HL-60/S4 treated with phorbol 12-myristate 13-acetate at 8.2 ng/mL for 4 days and 3 days (cell line): ENCODE results near the gene HOXB5.

Experiments used
- in situ Hi-C: fragments of 300-500 bp; cut with MboI; formaldehyde crosslinking; loops from 2 replicates; pipeline ENCODE4 v1.15.0; 2022; ENCODE audit warnings: low sequenced_read_pairs

HOXB5 gene

GRCh38 chr17:48593126-48593829 is at the start of gene HOXB5:
TSS of gene HOXB5 (minus strand) at chr17:48593779. CDS start at chr17:48593682, 97 bp downstream.
- in situ Hi-C loops: loop anchor here (10.0 kb wide), 1 partner anchor 258 kb away; no protein-coding TSS in a partner anchor

DNA sequence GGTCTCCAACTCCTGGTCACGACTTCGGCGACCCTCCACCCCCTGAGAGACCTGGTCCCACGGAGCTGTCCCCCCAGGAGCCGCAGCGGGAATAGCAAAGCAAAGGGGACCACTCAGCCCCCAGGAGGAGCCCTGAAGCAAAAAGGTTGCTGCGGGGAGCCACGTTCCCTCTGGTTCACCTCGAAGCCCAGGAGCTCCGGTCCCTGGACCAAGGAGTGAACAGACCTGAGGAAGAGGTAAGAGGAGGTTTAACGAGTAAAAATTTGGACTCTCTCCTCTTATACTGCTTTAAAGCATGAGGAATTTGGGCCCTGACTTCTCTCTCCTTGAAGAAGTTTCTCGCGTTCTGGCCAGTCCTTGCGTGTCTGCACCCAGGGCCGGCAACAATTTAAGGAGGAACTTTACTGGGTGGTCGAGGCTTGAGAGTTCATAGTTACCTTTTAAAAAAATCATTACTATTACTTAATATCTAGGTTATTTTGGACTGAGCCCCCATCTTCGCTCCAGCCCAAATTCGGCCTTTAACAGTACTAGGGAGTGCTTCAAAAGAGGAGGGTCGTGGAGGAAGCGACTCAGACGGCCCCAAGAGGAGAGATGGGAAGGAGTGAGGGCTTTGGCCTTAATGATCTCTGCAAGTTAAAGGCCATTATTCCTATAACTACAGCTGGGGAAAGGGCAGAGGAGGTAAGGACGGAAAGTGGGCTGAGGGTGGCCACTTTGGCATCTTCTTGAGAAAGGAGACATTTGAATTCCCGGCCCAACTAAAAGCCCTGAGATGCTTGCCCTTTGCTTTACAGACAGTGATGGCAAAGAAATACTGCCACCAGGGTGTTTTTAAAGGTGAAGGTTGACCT is 49.5 kb upstream of the HOXB5 start:
- in situ Hi-C loops: no loop called here

GRCh38 chr17:48642059-48642842 is 48.7 kb upstream of the HOXB5 start:
- in situ Hi-C loops: no loop called here

- in situ Hi-C loops: no loop called here
Measured at GRCh38 chr17:48641541-48642058, 48.0 kb upstream of the HOXB5 start.

- in situ Hi-C loops: no loop called here
Measured at GRCh38 chr17:48640858-48641180, 47.2 kb upstream of the HOXB5 start.

GRCh38 chr17:48639982-48640857 is 46.6 kb upstream of the HOXB5 start:
- in situ Hi-C loops: no loop called here

DNA sequence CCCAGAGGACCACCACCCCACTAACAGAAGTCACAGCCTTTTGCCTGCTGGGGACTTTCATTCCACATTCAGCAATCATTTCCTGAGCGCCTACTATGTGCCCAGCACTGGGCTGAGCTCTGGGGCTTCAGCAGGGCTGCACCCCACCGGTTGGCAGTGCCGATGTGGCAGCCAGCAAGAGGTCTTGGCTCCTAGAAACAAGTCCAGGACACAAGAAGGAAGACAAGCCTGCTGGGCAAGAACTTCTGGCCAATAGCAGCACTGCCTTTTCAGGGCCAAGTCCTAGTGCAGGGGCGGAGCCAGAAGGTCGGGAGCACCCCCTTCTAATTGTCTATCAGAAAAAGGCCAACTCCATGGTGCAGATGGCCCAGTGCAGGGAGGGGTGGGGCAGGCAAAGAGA is 45.6 kb upstream of the HOXB5 start:
- in situ Hi-C loops: no loop called here

DNA sequence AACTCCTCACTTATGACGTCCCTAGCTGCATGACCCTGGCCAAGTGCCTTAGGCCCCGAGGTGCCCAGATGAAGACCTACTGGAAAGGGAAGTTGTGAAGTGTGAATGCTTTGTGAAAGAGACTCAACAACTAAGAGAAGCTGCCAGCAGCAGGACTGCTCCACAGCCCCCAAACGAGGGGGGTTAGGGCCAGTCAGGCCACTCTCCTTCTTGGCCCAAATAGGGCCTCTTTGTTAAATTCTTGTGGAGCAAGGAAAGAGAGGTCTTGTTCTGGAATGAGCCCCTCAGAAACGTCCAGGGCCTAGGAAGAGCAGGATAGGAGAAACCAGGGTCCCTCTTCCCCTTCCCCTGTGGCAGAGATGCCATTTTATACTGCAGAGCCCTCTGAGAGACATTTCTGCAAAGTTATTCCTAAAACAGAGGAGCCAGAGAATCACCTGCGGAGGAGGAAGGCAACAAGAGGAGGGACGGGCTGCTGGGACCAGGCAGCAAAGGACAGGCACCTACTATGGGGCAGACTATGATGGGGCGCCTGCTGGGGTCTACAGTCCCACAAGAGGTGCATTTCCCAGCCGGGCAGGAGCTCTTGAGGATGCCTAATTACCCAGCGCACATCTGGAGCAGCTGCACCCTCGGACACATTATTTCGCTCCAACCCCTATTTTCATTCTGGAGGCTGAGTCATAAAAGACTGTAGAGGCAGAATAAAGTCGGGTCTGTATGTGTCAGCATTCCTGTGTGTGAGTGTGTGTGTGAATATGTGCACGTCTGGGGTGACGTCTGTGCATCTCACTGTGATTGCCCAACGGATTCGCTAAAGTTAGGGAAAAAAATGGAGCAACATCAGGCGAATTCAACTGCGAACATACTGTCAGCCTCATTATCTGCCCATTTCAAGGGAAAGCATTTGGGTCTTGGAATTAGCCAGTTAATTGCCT is 44.0 kb upstream of the HOXB5 start:
- in situ Hi-C loops: no loop called here

DNA sequence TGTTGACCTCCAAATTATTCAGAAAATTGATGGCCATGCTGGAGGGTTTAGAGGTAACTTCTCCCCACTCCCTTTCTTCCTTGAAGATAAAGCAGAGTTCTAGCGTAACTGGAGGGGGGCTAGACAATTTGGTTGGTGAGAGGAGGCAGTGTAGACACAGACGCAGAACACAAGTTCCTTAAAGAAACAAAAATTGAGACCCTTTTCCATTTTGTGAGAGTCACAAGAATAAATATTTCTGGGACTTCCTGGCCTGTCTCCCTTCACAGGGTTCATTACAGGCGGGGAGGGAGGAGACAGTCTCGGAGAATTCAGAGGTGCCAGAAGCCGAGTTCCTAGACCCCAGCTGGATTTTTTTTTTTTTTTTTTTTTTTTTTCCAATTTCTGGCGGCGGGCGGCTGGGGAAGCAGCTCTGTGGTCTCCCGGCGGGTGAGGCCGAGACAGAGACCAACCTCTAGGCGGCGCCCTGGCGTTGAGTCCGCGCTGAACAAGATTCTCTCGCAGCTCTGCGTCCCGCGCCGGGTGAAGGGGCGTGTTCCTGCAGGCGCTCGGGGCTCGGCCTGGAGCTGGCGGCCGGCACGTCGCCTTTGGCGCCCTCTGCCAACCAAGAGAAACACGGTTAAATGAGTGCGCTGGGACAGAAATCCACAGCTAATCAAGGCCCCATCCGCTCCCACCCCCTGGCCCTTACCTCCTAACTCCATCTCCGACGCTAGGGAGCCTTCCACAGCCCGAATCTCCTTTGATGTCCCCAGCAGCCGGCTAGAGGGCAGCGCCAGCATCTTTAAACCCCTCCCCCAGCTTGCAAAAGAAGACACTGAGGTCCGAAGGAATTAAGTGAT is 42.8 kb upstream of the HOXB5 start:
- in situ Hi-C loops: no loop called here

DNA sequence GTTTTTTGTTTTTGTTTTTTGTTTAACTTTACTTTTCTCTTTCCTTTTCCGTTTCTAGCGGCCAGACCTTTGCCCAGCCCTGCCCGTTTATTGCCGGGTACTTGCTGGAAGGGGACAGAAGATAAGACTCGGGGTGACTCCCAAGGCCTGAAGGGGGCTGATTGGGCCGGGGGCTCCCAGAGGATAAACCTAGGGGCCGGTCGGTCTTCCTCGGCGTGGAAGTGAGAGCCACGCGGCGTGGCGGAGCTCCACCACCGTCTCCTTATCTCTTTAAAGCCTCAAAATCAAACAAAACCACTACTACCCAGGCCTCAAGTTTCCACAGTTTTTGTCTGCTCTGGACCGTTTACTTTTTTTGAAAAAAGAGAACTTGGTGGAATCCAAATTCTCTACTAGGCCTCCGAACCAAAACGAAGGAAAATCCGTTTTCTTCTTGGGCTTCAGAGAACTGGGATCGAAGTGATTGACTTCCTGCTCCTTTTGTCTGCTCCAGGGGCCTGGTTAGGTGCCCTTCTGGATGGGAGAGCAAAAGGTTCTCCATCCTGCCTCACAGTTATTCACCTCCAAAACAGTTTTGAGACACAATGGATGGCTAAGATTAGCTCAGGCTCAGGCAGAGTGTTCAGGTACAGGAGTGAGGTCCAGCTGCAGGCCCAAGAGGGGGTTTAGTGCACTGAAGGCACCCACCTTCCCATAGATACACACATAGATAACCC is 41.1 kb upstream of the HOXB5 start:
- in situ Hi-C loops: no loop called here

DNA sequence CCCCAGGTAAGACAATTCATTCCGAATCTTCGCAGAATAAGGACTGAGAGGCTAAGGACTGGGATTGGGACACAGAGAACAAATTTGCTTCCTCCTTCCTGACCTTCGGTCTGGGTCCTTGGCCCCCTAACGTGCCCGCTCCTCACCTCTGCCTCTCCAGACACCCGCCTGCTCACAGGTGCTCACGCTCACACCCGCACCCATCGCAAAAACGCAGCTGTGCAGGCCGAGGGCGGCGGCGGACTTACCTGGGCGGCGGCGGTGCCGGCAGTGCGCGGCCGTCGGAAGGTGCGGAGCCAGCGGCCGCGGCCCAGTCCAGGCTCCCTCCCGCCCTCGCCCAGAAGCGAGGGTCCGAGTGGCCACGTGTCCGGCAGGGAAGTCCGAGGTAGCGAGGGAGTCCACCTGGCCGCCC is 39.7 kb upstream of the HOXB5 start:
- in situ Hi-C loops: no loop called here

- in situ Hi-C loops: no loop called here
Measured at GRCh38 chr17:48632579-48633265, 39.1 kb upstream of the HOXB5 start.

GRCh38 chr17:48631693-48632578 is 38.4 kb upstream of the HOXB5 start:
- in situ Hi-C loops: no loop called here

DNA sequence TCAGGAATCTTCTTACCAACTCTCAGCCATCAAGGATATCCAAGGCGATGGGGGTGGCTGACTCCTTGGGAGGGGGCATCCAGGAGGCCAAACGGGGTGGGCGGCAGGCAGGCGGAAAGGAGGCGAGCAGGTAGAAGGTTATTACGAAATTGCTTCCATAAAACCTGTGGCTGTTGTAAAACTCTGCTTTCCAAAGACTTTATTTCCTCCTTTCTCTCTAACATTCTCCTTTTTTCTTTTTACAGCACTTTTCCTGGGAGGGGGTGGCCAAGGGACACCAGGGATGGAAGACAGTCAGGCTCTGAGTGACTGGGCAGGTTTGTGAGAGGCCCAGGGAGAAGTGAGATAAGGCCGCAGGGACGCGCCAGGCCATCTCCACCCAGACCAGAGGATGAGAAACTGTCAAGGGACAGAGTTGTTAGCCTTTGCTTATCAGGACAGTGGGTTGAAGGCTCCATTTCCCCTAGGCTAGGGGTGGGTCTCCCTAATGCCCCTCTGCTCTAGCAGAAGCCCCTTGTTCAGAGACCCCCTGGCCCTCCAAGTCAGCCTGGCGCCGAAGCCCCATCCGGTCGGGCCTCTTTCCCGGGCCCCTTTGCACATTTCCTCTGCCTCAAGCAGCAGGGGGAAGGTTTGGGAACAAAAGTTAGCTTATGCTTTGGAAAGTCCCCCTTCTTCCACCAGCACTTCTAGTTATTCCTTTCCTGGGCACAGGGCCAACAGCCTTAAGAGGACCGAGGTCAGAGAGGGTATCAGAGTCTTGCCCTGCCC is 37.5 kb upstream of the HOXB5 start:
- in situ Hi-C loops: no loop called here
